Activated T-helper 17 cell treated with anti-CD3 and anti-CD28 coated beads, Interleukin-2, amount 50 U/mL, for 72 hours (primary cell): ENCODE measurements around the gene HMGN1. TPM values are rescaled to one million over a fixed set of nuclear protein-coding genes. Genes with fewer than 3 reads are reported as not detected.

Source experiments
- ATAC-seq: fragments of 150-1000 bp; cut with Tn5 transposase; replicated peaks from 2 replicates; pipeline ENCODE4 v1.10.0; 2021; ENCODE audit warnings: mild to moderate bottlenecking, moderate library complexity
- H3K27ac Mint-ChIP-seq: one replicate; pipeline ENCODE4 v1.8.0; 2022; ENCODE audit warnings: mixed read lengths
- H3K27me3 Mint-ChIP-seq: one replicate; pipeline ENCODE4 v1.8.0; 2022; ENCODE audit warnings: mixed read lengths
- H3K36me3 Mint-ChIP-seq: one replicate; pipeline ENCODE4 v1.8.0; 2022; ENCODE audit warnings: low read depth, mild to moderate bottlenecking, mixed read lengths
- H3K4me1 Mint-ChIP-seq: one replicate; pipeline ENCODE4 v1.8.0; 2022; ENCODE audit warnings: mixed read lengths
- H3K4me3 Mint-ChIP-seq: one replicate; pipeline ENCODE4 v1.8.0; 2022; ENCODE audit warnings: mild to moderate bottlenecking, mixed read lengths
- H3K9me3 Mint-ChIP-seq: one replicate; pipeline ENCODE4 v1.8.0; 2022; ENCODE audit warnings: mixed read lengths
- total RNA-seq, 2 donors: library from RNA; stranded (reverse); gene quantifications; one replicate each; pipeline ENCODE4 v1.2.3, GENCODE V29; 2022

HMGN1 gene
- total RNA-seq, 2 donors from 2014 or later, result 254 to 398 TPM

DNA sequence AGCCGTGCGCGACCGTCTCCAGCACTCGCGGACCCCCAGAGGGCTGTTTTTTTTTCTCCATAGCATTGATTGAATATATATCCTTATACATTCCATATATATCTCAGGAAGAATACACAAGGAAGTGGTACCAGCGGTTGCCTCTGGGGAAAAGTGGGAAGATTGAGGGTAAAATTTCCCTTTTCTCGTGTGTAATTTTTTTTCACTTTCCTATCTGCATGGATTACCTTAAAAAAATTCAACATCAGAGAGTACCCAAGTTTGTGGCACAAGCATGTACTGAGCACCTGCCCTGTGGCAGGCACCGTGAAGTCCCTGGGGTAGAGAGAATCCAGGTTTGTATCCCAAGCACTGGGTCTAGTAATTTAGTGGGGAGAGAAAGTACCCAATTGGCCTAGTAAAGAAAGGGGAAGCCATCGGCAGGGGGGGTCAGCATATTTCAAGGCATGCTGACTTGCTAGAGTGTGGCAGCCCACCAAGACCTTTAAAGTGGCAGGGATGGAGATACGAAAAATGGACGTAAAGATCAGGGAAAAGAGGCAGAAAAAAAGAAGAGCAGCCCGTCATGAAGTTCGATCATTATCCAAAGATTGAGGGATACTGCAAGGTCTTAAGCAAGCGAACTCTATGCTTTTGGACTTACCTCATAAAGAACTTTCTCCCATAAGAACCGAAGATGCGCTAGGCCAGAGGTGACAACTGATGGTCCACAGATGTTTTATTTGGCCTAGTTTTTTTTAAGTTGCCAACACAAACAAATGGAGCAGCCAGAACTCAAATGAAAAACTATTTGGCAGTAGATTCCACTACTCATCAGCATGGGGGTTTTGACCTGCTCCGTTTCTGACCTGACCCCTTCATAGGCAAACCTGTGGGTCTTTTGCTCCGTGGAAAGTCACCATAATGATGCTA is 1.5 kb upstream of the HMGN1 start:
- peak overlapping the region; percentile 95 for H3K27ac Mint-ChIP-seq
- H3K4me3 Mint-ChIP-seq, result peak overlapping the region; percentile 90
- ATAC-seq, result no peak
- no peaks in the 10 kb centered on the region for H3K27me3 Mint-ChIP-seq
- no peaks in the 10 kb centered on the region for H3K9me3 Mint-ChIP-seq
- peaks cover 22% of the 10 kb centered on the region for H3K4me1 Mint-ChIP-seq
- H3K36me3 Mint-ChIP-seq, result peaks cover 36% of the 10 kb centered on the region

DNA sequence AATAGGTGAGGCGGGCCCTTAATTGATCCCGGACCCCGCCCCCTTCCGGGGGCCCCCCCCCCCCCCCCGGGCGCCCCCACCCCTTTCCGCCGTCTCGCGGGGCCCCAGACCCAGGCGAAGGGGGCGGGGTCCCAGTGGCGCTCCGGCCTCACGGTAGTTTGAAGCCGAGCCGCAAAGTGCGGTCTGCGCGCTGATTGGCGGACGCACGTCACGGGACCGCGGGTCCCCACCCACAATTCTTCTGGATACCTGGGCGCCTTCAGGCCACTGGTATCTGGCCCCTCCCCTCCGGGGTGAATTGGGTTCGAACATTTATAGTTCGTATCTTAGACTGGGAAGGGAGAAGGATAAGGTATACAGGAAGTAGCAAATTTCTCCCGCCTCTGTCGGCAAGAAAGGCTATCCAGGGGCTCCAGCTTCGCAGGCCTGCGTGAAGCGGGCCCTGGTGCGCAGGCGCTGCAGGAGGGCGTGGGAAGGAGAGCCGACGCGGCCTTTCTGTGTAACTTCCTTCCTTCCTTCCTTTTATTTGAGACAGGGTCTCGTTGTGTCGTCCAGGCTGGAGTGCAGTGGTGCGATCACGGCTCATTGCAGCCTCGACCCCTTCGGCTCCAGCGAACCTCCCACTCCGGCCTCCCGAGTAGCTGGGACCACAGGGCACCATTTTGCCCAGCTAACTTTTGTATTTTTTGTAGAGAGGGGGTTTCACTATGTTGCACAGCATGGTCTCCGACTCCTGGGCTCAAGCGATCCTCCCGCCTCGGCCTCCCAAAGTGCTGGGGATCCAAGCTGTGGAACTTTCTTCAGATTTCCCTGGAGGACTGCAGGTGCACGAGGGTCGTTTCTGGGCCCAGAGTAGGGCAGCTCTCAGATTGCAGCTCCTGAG is 564 bp upstream of the HMGN1 start:
- peak overlapping the region; percentile 95 for H3K27ac Mint-ChIP-seq
- H3K4me1 Mint-ChIP-seq, result peaks cover 27% of the 10 kb centered on the region
- peak; percentile 91 for ATAC-seq
- peaks cover 44% of the 10 kb centered on the region for H3K36me3 Mint-ChIP-seq
- H3K9me3 Mint-ChIP-seq, result no peaks in the 10 kb centered on the region
- peak overlapping the region; percentile 90 for H3K4me3 Mint-ChIP-seq
- H3K27me3 Mint-ChIP-seq, result no peaks in the 10 kb centered on the region

DNA sequence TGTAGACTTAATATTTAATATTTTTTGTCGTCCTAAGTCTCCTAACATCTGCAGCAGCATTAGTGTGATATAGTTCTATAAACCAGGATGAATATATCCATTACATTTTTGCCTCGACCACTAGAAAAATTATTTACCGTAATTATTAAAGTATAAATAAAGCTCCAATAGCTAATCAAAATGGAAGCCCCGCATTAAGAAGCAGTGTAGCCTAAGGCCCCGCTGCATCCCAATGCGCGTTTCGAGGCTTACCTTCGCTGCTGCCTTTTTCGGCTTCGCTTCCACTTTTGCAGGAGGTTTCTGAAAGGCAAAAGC is 891 bp downstream of the HMGN1 start:
- Mint-ChIP-seq H3K27ac (peak overlapping the region; percentile 70), H3K4me1 (peaks cover 27% of the 10 kb centered on the region), H3K27me3 (no peaks in the 10 kb centered on the region), H3K36me3 (peaks cover 59% of the 10 kb centered on the region), H3K4me3 (peak overlapping the region; percentile 90), H3K9me3 (no peaks in the 10 kb centered on the region)
- ATAC-seq, result peak; percentile 2

DNA sequence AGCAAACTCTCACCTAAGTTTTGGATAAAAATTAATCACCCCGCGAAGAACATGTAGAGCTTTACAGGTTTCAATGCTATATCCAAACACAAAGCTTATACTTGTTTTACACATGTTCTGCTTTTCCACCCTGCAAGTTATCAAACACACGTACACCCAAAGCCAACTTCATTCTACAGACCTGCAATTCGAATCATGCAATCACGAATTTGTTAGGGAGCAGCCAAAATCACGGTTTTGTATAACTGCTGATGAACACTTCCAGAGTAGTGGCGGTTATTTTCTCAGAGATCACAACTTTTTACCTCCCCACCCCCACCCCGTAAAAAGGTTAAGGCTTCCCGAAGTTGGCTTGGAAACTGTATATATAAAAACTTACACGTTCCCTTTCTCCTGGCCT is 1.4 kb downstream of the HMGN1 start:
- peaks cover 27% of the 10 kb centered on the region for H3K4me1 Mint-ChIP-seq
- H3K4me3 Mint-ChIP-seq, result peak overlapping the region; percentile 90
- H3K27ac Mint-ChIP-seq, result peak overlapping the region; percentile 70
- H3K36me3 Mint-ChIP-seq, result peaks cover 64% of the 10 kb centered on the region
- H3K9me3 Mint-ChIP-seq, result no peaks in the 10 kb centered on the region
- H3K27me3 Mint-ChIP-seq, result no peaks in the 10 kb centered on the region
- no peak for ATAC-seq

DNA sequence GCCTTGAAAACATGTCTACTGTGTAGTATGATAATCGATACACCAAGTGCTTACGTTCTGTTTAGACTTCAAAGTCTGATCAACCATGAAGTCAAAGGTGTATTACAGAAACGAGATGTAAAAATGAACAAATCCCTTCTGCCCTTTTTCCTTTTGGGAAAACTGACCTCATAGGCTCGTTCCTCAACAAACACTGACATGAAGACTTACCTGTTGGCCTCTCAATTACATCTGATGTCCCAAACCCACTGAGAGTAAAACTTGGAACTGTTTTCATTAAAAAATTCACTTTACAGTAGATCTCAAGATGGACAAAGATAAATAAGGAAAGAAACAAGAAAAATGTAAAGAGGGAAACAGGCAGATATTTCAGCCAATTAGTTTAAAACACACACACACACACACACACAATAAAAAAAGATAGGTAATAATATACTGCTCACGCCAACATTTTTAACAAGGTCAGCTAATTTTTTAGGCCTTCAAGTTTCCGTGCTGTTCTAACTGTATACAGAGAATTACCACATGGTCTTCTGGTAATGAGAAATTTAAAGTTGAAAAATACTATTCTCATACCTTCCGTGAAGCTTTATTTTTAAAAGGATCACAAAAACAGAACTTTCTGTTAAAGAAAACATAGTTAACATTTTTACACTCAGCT is 2.1 kb downstream of the HMGN1 start:
- Mint-ChIP-seq H3K9me3 (no peaks in the 10 kb centered on the region), H3K36me3 (peaks cover 71% of the 10 kb centered on the region), H3K27me3 (no peaks in the 10 kb centered on the region), H3K27ac (peak overlapping the region; percentile 70), H3K4me3 (peak overlapping the region; percentile 90), H3K4me1 (peaks cover 27% of the 10 kb centered on the region)
- no peak for ATAC-seq

DNA sequence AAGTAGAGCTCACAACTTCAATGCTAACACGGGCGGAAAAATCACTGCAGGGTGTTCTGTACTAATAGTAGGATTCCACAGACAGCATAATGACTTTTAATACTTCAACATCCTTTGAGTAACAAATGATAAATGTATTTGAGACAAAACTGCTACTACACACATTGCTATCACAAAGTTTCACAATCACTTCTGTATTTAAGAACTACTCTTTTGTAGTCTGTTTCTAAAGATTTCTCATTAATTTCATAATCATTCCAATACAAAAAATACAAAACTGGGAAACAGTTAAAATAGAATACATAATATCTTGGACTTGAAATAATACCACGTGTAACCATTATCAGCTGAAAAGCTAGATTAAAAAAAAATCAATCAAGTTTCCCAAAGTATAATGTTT is 2.7 kb downstream of the HMGN1 start:
- Mint-ChIP-seq H3K9me3 (no peaks in the 10 kb centered on the region), H3K4me1 (peaks cover 27% of the 10 kb centered on the region), H3K36me3 (peaks cover 77% of the 10 kb centered on the region), H3K4me3 (peak overlapping the region; percentile 90), H3K27me3 (no peaks in the 10 kb centered on the region), H3K27ac (peak overlapping the region; percentile 70)
- no peak for ATAC-seq

DNA sequence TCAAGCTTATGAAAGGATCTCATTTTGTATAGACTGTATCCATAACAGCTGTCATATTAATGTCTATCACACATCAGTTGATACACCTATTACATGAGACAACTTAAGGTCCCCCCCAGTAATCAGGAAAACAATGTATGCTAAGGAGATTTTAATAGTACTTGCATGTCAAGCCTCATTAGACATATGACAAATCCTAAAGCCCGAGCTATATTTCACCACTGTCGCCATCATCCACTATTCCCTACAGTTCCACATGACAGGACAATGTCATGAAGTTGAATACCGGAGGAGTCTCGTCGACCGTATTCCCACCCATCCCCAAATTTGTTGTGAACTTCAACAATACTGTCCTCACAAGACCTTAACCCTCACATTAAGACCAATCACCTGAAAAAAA is 3.4 kb downstream of the HMGN1 start:
- Mint-ChIP-seq H3K36me3 (peaks cover 83% of the 10 kb centered on the region), H3K4me3 (peak overlapping the region; percentile 90), H3K27me3 (no peaks in the 10 kb centered on the region), H3K9me3 (no peaks in the 10 kb centered on the region), H3K4me1 (peaks cover 27% of the 10 kb centered on the region), H3K27ac (peak overlapping the region; percentile 70)
- ATAC-seq, result no peak

DNA sequence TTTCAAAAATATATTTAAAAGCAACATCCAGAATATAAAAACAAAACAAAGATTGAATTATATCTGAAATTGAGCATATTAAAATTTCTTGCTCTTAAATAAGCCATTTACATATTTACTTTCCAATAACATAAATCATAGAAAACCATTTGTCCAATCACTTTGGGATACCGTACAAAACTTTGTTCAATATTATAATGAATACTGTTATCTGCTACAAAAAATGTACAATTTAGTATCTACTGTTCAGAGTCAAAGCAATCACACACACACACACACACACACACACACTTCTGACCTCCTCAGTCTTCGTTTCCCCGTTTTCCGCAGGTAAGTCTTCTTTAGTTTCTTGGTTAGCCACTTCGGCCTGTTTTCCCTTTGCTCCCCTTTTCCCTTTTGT is 4.0 kb downstream of the HMGN1 start:
- peaks cover 83% of the 10 kb centered on the region for H3K36me3 Mint-ChIP-seq
- no peak for ATAC-seq
- no peak overlapping the region for H3K27ac Mint-ChIP-seq
- no peaks in the 10 kb centered on the region for H3K27me3 Mint-ChIP-seq
- H3K4me3 Mint-ChIP-seq, result peak overlapping the region; percentile 90
- no peaks in the 10 kb centered on the region for H3K9me3 Mint-ChIP-seq
- peaks cover 24% of the 10 kb centered on the region for H3K4me1 Mint-ChIP-seq

DNA sequence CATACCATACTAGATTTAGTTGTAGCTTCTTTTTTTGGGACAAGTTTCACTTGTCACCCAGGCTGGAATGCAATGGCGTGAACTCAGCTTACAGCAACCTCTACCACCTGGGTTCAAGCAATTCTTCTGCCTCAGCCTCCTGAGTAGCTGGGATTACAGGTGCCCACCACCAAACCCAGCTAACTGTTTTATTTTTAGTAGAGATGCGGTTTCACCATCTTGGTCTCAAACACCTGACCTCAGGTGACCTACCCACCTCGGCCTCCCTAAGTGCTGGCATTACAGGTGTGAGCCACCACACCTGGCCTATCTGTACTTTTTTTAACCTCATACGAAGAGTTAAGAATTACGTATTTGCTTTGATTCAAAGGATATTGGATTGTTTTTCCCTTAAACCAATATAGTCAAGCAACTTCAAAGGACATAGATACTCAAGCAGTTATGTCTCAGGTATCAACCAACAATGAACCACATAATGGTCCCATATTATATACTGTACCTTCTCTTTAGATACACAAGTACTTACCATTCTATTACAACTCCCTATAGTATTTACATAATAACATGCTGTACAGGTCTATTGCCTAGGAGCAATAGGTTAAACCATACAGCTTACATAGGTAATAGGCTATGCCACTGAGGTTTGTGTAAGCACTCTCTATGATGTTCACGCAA is 7.5 kb downstream of the HMGN1 start:
- Mint-ChIP-seq H3K4me3 (no peak overlapping the region), H3K36me3 (peaks cover 58% of the 10 kb centered on the region), H3K9me3 (no peaks in the 10 kb centered on the region), H3K27me3 (no peaks in the 10 kb centered on the region), H3K27ac (no peak overlapping the region), H3K4me1 (peaks cover 13% of the 10 kb centered on the region)
- no peak for ATAC-seq

DNA sequence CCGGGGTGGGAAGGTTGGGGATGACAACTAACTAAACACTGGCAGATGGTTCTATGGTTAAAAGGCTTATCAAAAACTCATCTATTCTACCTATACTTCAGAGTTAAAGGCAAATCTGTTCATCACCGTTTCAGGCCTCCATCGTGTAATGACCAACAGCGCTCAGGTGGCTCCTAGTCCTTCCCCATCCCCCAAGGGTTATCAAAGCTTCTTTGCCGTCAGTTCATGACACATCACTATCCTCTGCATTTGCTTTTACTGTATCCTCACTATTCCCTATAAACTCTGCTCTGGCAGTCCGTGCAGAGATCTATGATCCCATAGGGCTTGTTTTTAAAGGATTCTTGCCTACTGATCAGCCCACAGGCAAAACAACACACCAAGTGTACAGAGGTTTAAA is 8.2 kb downstream of the HMGN1 start:
- Mint-ChIP-seq H3K4me3 (no peak overlapping the region), H3K27me3 (no peaks in the 10 kb centered on the region), H3K9me3 (no peaks in the 10 kb centered on the region)

DNA sequence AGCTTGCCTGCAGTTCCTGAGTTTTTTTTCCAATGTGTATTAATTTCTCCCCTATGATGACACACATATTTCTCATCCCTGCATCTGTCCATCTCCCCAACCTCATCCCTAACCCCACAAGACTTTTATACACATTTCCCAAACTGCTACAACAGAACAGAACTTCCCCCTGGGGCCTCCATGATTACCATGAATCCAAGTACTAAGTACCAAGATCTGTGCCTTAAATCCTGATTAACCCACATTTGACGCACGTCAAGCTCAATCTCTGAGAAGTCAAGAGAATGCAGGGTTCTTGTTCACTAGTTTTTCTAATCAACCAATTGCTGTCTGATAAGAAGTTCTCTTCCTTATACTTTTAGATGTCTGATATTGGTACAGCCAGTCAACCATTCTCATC is 9.7 kb downstream of the HMGN1 start:
- no peaks in the 10 kb centered on the region for H3K9me3 Mint-ChIP-seq
- H3K27ac Mint-ChIP-seq, result no peak overlapping the region
- H3K4me3 Mint-ChIP-seq, result no peak overlapping the region
- ATAC-seq, result no peak
- peaks cover 36% of the 10 kb centered on the region for H3K36me3 Mint-ChIP-seq
- no peaks in the 10 kb centered on the region for H3K27me3 Mint-ChIP-seq
- no peaks in the 10 kb centered on the region for H3K4me1 Mint-ChIP-seq

More for the DNA sequence above, 8.2 kb downstream of the HMGN1 start:
- ATAC-seq, result no peak
- Mint-ChIP-seq H3K27ac (no peak overlapping the region), H3K4me1 (peaks cover 9% of the 10 kb centered on the region), H3K36me3 (peaks cover 51% of the 10 kb centered on the region)

DNA sequence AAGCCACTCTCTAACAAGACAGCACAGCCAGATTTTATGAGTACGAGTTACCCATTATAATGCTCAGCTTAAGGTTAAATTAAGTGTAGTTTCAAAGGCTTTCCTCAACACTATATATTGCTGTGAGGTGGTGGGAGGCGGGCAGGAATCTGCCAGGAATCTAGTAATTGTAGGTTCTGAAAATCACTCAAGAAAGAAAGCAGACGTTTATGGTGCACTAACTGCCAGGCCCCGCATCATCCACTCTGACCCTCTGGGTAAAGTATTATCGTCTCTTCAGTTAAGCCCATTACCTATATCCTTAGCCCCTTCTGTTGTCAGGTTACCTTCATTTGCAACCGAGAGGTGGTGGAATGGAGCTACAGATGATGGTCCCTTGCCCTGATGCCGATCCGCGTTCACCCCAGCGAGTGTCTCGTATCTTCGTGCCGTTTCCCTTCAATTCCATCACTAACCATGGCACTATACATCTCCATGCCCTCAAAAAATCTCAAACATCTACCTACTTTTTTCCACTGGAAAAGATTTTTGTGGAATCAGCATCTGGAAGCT is 12.4 kb downstream of the HMGN1 start:
- Mint-ChIP-seq H3K4me3 (no peak overlapping the region), H3K4me1 (no peaks in the 10 kb centered on the region), H3K27ac (no peak overlapping the region), H3K27me3 (no peaks in the 10 kb centered on the region), H3K36me3 (peaks cover 9% of the 10 kb centered on the region), H3K9me3 (no peaks in the 10 kb centered on the region)
- no peak for ATAC-seq

DNA sequence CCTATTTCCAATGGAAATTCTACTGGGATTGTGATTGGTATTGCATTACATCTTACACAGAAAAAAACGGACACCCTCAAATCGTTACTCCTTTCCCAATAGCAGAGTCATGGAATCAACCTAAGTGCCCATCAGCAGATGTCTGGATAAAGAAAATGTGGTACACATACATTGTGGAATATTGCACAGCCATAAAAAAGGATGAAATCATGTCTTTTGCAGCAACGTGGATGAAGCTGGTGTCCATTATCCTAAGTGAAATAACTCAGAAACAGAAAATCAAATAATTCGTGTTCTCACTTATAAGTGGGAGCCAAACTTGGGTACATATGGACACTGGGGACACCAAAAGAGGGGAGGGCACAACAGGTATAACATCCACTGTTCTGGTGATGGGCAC is 14.3 kb downstream of the HMGN1 start:
- H3K9me3 Mint-ChIP-seq, result no peaks in the 10 kb centered on the region

DNA sequence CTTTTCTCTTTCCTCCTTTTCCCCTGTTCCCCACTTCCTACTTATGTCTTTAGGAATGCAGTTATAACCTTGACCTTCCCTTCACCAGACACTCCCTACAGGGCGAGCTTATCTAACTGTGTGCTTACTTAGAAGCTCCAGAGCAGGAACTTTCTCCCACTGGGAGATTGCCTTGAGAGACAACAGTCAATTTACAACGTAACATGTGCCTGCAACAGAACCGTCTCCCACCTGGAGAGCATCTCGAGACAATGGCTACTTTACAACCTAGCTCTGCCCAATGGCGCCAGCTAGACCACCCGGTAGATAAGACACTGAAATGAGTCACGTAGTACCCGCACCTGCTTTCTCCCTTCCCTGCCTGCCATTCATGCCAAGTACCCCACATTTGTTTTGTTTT is 16.7 kb downstream of the HMGN1 start:
- no peaks in the 10 kb centered on the region for H3K4me1 Mint-ChIP-seq
- no peaks in the 10 kb centered on the region for H3K27me3 Mint-ChIP-seq
- H3K4me3 Mint-ChIP-seq, result no peak overlapping the region
- no peaks in the 10 kb centered on the region for H3K36me3 Mint-ChIP-seq
- no peaks in the 10 kb centered on the region for H3K9me3 Mint-ChIP-seq
- no peak for ATAC-seq
- H3K27ac Mint-ChIP-seq, result no peak overlapping the region

More for the DNA sequence above, 14.3 kb downstream of the HMGN1 start:
- Mint-ChIP-seq H3K4me3 (no peak overlapping the region), H3K36me3 (no peaks in the 10 kb centered on the region), H3K4me1 (no peaks in the 10 kb centered on the region), H3K27me3 (no peaks in the 10 kb centered on the region), H3K27ac (no peak overlapping the region)
- ATAC-seq, result no peak
